Measurements from ENCODE around the gene SDS.

DNA sequence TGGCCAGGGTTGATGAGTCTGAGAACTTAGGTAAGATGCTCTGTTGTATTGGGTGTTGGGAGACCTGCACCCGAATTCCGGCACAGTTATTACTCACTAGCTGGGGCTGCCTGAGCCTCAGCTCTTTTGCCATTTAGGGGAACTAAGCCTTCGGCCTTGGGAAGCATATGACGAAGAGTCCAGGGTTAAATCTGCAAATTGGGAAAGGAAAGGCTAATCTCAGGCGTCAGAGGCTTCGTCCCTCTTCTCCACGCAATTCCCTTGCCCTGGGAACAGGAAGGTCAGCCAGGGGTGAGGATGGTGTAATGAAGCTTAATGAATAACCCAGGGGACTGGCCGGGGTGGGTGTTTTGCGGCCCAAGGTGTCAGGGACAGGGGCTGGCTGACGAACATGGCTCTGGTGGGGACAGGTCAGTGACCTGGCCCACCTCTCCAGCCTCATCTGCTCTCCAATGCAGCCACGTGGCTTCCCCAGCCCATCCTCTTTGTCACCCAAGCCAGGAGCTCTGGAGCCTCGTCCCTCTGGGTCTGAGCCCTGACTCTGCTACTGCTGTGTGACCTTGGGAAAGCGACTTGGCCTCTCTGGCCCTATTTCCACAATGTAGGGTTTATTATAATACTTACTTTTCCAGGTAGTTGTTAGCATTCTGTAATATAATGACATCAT lies 14.7 kb upstream of the SDS start:
- TF ChIP-seq, protein P1, sequence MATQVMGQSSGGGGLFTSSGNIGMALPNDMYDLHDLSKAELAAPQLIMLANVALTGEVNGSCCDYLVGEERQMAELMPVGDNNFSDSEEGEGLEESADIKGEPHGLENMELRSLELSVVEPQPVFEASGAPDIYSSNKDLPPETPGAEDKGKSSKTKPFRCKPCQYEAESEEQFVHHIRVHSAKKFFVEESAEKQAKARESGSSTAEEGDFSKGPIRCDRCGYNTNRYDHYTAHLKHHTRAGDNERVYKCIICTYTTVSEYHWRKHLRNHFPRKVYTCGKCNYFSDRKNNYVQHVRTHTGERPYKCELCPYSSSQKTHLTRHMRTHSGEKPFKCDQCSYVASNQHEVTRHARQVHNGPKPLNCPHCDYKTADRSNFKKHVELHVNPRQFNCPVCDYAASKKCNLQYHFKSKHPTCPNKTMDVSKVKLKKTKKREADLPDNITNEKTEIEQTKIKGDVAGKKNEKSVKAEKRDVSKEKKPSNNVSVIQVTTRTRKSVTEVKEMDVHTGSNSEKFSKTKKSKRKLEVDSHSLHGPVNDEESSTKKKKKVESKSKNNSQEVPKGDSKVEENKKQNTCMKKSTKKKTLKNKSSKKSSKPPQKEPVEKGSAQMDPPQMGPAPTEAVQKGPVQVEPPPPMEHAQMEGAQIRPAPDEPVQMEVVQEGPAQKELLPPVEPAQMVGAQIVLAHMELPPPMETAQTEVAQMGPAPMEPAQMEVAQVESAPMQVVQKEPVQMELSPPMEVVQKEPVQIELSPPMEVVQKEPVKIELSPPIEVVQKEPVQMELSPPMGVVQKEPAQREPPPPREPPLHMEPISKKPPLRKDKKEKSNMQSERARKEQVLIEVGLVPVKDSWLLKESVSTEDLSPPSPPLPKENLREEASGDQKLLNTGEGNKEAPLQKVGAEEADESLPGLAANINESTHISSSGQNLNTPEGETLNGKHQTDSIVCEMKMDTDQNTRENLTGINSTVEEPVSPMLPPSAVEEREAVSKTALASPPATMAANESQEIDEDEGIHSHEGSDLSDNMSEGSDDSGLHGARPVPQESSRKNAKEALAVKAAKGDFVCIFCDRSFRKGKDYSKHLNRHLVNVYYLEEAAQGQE (IDR thresholded peaks at IDR 0.05; ENCODE audit: low read depth): no peak
- no peak for TF ChIP-seq POLR2A (IDR thresholded peaks at IDR 0.05; ENCODE audit: borderline replicate concordance, extremely low read depth, insufficient read depth, insufficient read length)
- no peak for TF ChIP-seq ZBTB33 (IDR thresholded peaks at IDR 0.05; ENCODE audit: extremely low read depth, insufficient replicate concordance, low read length)
- no peak for TF ChIP-seq ZNF274 (IDR thresholded peaks at IDR 0.05; ENCODE audit: low read depth, low read length)
- TF ChIP-seq CTCF (IDR thresholded peaks at IDR 0.05 in 2 of 3, conservative IDR thresholded peaks at IDR 0.05 in 1 of 3; ENCODE audit: borderline replicate concordance in 1 of 3, insufficient read depth in 1 of 3, low read depth in 2 of 3, low read length in 2 of 3): no peak
- TF ChIP-seq EZH2 (IDR thresholded peaks at IDR 0.05): no peak
- no peak for TF ChIP-seq EZH2phosphoT487 (IDR thresholded peaks at IDR 0.05; ENCODE audit: borderline replicate concordance)
- TF ChIP-seq, protein P2, sequence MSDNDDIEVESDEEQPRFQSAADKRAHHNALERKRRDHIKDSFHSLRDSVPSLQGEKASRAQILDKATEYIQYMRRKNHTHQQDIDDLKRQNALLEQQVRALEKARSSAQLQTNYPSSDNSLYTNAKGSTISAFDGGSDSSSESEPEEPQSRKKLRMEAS (IDR thresholded peaks at IDR 0.05): no peak
- no peak for TF ChIP-seq YY1 (IDR thresholded peaks at IDR 0.05; ENCODE audit: extremely low read depth, insufficient replicate concordance, low read depth, low read length)
- no peak for TF ChIP-seq CEBPB (IDR thresholded peaks at IDR 0.05; ENCODE audit: low read depth)
- no peak for TF ChIP-seq JUND (IDR thresholded peaks at IDR 0.05)
- TF ChIP-seq, protein P3, sequence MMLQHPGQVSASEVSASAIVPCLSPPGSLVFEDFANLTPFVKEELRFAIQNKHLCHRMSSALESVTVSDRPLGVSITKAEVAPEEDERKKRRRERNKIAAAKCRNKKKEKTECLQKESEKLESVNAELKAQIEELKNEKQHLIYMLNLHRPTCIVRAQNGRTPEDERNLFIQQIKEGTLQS (IDR thresholded peaks at IDR 0.05): no peak

All from HCT116 (cell line).